Left lung (tissue), 10 donors: Measurements from ENCODE around the gene SANBR. TPM values are rescaled to one million over a fixed set of nuclear protein-coding genes. Genes with fewer than 3 reads are reported as not detected.

Experiments used
- ATAC-seq: fragments of 200-7000 bp; cut with Tn5 transposase; one replicate; pipeline ENCODE4 v1.9.1; 2020; ENCODE audit warnings: moderate library complexity
- DNase-seq, 4 donors: peaks; one replicate each; pipeline ENCODE4 v3.0.0-alpha.2; 2013 to 2020
- H3K27ac ChIP-seq, 2 donors: fragments of 200-600 bp; sonication (generic) in 1 of 2; one replicate each; pipeline versions ENCODE4 v1.5.0 to v1.8.0; 2020 to 2021
- H3K27me3 ChIP-seq, 2 donors: fragments of 200-600 bp; sonication (generic) in 1 of 2; one replicate each; pipeline versions ENCODE4 v1.5.0 to v1.8.0; 2020 to 2021
- H3K36me3 ChIP-seq, 2 donors: fragments of 200-600 bp; sonication (generic) in 1 of 2; one replicate each; pipeline versions ENCODE4 v1.5.0 to v1.8.0; 2020 to 2021
- H3K4me1 ChIP-seq, 2 donors: fragments of 200-600 bp; one replicate each; pipeline ENCODE4 v1.8.0; 2021
- H3K4me3 ChIP-seq, 2 donors: fragments of 200-600 bp; sonication (generic) in 1 of 2; one replicate each; pipeline versions ENCODE4 v1.5.0 to v1.8.0; 2020 to 2021; ENCODE audit warnings: mild to moderate bottlenecking in 1 of 2
- H3K9me3 ChIP-seq, 2 donors: fragments of 200-600 bp; sonication (generic) in 1 of 2; one replicate each; pipeline versions ENCODE4 v1.5.0 to v1.8.0; 2020 to 2021
- CTCF ChIP-seq, 2 donors: fragments of 200-600 bp; sonication (generic) in 1 of 2; IDR thresholded peaks; one replicate each; pipeline versions ENCODE4 v1.5.0 to v1.8.0; 2021; ENCODE audit warnings: antibody characterized with exemption in 2 of 2
- intact Hi-C, 2 donors: fragments of 100-400 bp; cut with DNase I; formaldehyde crosslinking; loops; one replicate each; pipeline versions ENCODE4 v1.11.2 to v1.14.2; 2022
- polyA plus RNA-seq, 6 donors: library from polyadenylated mRNA; unstranded; fragments of 120-200 nt; gene quantifications; one replicate each; pipeline ENCODE4 v1.2.1, GENCODE V29; 2013; ENCODE audit not compliant: insufficient read length in 6 of 6
- total RNA-seq, 2 donors: library from RNA; stranded (reverse); fragmentation: NEBNext Ultra II Directional; extraction: Animal tissue kit (Norgen Biotek cat#: 25700); gene quantifications; one replicate each; pipeline ENCODE4 v1.2.1, GENCODE V29; 2021
- donor health status: DM: no; HTN: yes; CAD: no.
- donor health status: DM: no; HTN: no; CAD: no.

Gene SANBR
- total and polyA plus RNA-seq, 8 donors, result 13.8 to 44.1 (median 36.7) TPM

GRCh38 chr2:61017556-61018317 lies 47.9 kb upstream of the SANBR start, which contains the start of the genes PEX13 and PUS10:
TSS of gene PEX13 (plus strand) at chr2:61017720. CDS start at chr2:61017760, 40 bp downstream.
TSS of gene PUS10 (minus strand) at chr2:61018255. CDS start at chr2:61011890, 6,365 bp downstream.
- peak within 1 kb of the TSS; percentile 95 to 97 for H3K4me3 ChIP-seq
- DNase-seq, result peak; percentile 36 to 92 (median 83)
- peaks cover 0 to 19% of the 10 kb centered on the region in 2 donors for H3K36me3 ChIP-seq
- H3K9me3 ChIP-seq, result no peaks in the 10 kb centered on the region
- TF ChIP-seq CTCF (IDR thresholded peaks at IDR 0.05), result no peak
- H3K4me1 ChIP-seq, result peaks cover 0 to 67% of the 10 kb centered on the region in 2 donors
- intact Hi-C loops, result no loop called here
- ATAC-seq, result peak; percentile 92
- H3K27me3 ChIP-seq, result no peaks in the 10 kb centered on the region
- peak within 1 kb of the TSS; percentile 87 to 92 for H3K27ac ChIP-seq

- intact Hi-C loops, result no loop called here
- Histone ChIP-seq H3K36me3 (peaks cover 0 to 21% of the 10 kb centered on the region in 2 donors), H3K4me1 (peaks cover 0 to 61% of the 10 kb centered on the region in 2 donors), H3K27me3 (no peaks in the 10 kb centered on the region), H3K4me3 (peak overlapping the region; percentile 95 to 97), H3K27ac (peak overlapping the region; percentile 87 to 92), H3K9me3 (no peaks in the 10 kb centered on the region)
- no peak for TF ChIP-seq CTCF (IDR thresholded peaks at IDR 0.05)
- DNase-seq (peak in 1 of 4 donors; percentile 15), ATAC-seq (peak; percentile 1)
Measured at GRCh38 chr2:61018318-61018755, 47.3 kb upstream of the SANBR start.

- H3K4me3 ChIP-seq, result peak overlapping the region; percentile 95 to 97
- DNase-seq, result no peak
Measured at GRCh38 chr2:61018798-61019197, 46.9 kb upstream of the SANBR start.

GRCh38 chr2:61021228-61021660 lies 44.4 kb upstream of the SANBR start:
- ATAC-seq (no peak), DNase-seq (no peak)
- intact Hi-C loops, result no loop called here
- TF ChIP-seq CTCF (IDR thresholded peaks at IDR 0.05), result no peak
- no peak overlapping the region for H3K4me3 ChIP-seq
- no peak overlapping the region for H3K27ac ChIP-seq
- peaks cover 0 to 34% of the 10 kb centered on the region in 2 donors for H3K4me1 ChIP-seq
- no peaks in the 10 kb centered on the region for H3K9me3 ChIP-seq
- H3K27me3 ChIP-seq, result no peaks in the 10 kb centered on the region
- H3K36me3 ChIP-seq, result peaks cover 0 to 25% of the 10 kb centered on the region in 2 donors

More at GRCh38 chr2:61018798-61019197, 46.9 kb upstream of the SANBR start:
- H3K27ac ChIP-seq, result peak overlapping the region; percentile 87 to 92
- intact Hi-C loops, result no loop called here
- no peaks in the 10 kb centered on the region for H3K9me3 ChIP-seq
- no peak for ATAC-seq
- peaks cover 0 to 57% of the 10 kb centered on the region in 2 donors for H3K4me1 ChIP-seq
- no peak for TF ChIP-seq CTCF (IDR thresholded peaks at IDR 0.05)
- peaks cover 0 to 21% of the 10 kb centered on the region in 2 donors for H3K36me3 ChIP-seq
- no peaks in the 10 kb centered on the region for H3K27me3 ChIP-seq

GRCh38 chr2:61023670-61024069 lies 42.0 kb upstream of the SANBR start:
- ATAC-seq, result no peak
- intact Hi-C loops, result no loop called here
- no peaks in the 10 kb centered on the region for H3K27me3 ChIP-seq
- no peak overlapping the region for H3K4me3 ChIP-seq
- H3K9me3 ChIP-seq, result no peaks in the 10 kb centered on the region
- H3K4me1 ChIP-seq, result peaks cover 0 to 26% of the 10 kb centered on the region in 2 donors
- H3K36me3 ChIP-seq, result peaks cover 0 to 25% of the 10 kb centered on the region in 2 donors
- no peak for DNase-seq
- TF ChIP-seq CTCF (IDR thresholded peaks at IDR 0.05), result no peak
- no peak overlapping the region for H3K27ac ChIP-seq
